ENCODE results near the gene DOK1. TPM values are rescaled to one million over a fixed set of nuclear protein-coding genes. Genes with fewer than 3 reads are reported as not detected.
A peak's percentile ranks its signal among the peaks of the same experiment; 100 is the strongest.

Gene DOK1
- total RNA-seq, 4 donors from 2014 or later, result 11.9 to 26.5 (median 19.3) TPM

GRCh38 chr2:74514368-74515270 is 39.9 kb upstream of the DOK1 start, which contains the start of gene TLX2:
Gene TLX2, plus strand, starts transcription at chr2:74514450. Its CDS starts 357 bp downstream, at chr2:74514807.
- 2% methylated on average over 31 of the region's 82 CpGs for WGBS
- no peaks in the 10 kb centered on the region for H3K36me3 ChIP-seq
- no peak within 1 kb of the TSS for H3K27ac ChIP-seq (replicated peaks in 1 of 4)
- DNase-seq (ENCODE audit: extremely low spot score), result no peak
- H3K4me3 ChIP-seq, result peak within 1 kb of the TSS in 2 of 4 donors; percentile 19 to 23
- peaks cover 29 to 32% (median 32%) of the 10 kb centered on the region in 4 donors for H3K4me1 ChIP-seq
- no peaks in the 10 kb centered on the region for H3K9me3 ChIP-seq
- no peak for TF ChIP-seq POLR2AphosphoS5 (IDR thresholded peaks at IDR 0.05)
- TF ChIP-seq EP300 (IDR thresholded peaks at IDR 0.05), result no peak
- TF ChIP-seq POLR2A (IDR thresholded peaks at IDR 0.05; ENCODE audit: low read depth), result no peak
- TF ChIP-seq, protein P1, sequence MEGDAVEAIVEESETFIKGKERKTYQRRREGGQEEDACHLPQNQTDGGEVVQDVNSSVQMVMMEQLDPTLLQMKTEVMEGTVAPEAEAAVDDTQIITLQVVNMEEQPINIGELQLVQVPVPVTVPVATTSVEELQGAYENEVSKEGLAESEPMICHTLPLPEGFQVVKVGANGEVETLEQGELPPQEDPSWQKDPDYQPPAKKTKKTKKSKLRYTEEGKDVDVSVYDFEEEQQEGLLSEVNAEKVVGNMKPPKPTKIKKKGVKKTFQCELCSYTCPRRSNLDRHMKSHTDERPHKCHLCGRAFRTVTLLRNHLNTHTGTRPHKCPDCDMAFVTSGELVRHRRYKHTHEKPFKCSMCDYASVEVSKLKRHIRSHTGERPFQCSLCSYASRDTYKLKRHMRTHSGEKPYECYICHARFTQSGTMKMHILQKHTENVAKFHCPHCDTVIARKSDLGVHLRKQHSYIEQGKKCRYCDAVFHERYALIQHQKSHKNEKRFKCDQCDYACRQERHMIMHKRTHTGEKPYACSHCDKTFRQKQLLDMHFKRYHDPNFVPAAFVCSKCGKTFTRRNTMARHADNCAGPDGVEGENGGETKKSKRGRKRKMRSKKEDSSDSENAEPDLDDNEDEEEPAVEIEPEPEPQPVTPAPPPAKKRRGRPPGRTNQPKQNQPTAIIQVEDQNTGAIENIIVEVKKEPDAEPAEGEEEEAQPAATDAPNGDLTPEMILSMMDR (IDR thresholded peaks at IDR 0.05), result no peak
- intact Hi-C loops (cut with DNase I), result no loop called here
- H3K27me3 ChIP-seq, result peaks cover 18 to 100% (median 70%) of the 10 kb centered on the region in 4 donors

DNA sequence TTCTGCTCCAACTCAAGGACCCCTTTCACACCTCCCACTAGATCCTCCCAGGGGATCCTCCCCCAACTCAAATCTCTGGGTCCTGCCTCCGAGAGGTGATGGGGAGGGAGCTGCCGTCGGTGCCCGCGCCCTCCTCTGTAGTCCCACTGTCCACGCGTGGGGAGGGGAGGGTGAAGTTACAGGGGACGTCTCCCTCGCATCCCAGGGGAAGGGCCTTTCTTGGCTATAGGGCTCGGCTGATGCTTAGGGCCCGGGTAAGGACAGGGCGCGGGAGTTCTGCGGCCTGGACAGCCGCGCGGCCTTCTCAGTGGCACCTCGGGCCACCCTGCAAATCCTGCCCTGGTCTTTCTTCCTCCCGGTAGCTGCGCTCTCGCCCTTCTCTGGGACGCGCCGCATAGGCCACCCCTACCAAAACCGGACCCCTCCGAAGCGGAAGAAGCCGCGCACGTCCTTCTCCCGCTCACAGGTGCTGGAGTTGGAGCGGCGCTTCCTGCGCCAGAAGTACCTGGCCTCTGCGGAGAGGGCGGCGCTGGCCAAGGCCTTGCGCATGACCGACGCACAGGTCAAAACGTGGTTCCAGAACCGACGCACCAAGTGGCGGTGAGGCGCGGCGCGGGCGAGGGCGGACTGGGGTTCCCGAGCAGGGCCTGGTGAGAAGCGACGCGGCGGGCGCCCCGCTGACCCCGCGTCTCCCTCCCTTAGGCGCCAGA is 39.1 kb upstream of the DOK1 start:
- Histone ChIP-seq H3K27me3 (peaks cover 18 to 100% (median 72%) of the 10 kb centered on the region in 4 donors), H3K4me1 (peaks cover 29 to 32% (median 32%) of the 10 kb centered on the region in 4 donors), H3K36me3 (no peaks in the 10 kb centered on the region), H3K27ac (replicated peaks in 1 of 4) (no peak overlapping the region), H3K9me3 (no peaks in the 10 kb centered on the region), H3K4me3 (peak overlapping the region; percentile 36 to 53 (median 42))
- TF ChIP-seq POLR2AphosphoS5 (IDR thresholded peaks at IDR 0.05) (no peak), POLR2A (IDR thresholded peaks at IDR 0.05; ENCODE audit: low read depth) (no peak), EP300 (IDR thresholded peaks at IDR 0.05) (no peak)
- TF ChIP-seq, protein P1 (IDR thresholded peaks at IDR 0.05), result no peak
- intact Hi-C loops (cut with DNase I), result no loop called here
- 6% methylated on average over 24 of the region's 60 CpGs for WGBS
- no peak for DNase-seq (ENCODE audit: extremely low spot score)

DNA sequence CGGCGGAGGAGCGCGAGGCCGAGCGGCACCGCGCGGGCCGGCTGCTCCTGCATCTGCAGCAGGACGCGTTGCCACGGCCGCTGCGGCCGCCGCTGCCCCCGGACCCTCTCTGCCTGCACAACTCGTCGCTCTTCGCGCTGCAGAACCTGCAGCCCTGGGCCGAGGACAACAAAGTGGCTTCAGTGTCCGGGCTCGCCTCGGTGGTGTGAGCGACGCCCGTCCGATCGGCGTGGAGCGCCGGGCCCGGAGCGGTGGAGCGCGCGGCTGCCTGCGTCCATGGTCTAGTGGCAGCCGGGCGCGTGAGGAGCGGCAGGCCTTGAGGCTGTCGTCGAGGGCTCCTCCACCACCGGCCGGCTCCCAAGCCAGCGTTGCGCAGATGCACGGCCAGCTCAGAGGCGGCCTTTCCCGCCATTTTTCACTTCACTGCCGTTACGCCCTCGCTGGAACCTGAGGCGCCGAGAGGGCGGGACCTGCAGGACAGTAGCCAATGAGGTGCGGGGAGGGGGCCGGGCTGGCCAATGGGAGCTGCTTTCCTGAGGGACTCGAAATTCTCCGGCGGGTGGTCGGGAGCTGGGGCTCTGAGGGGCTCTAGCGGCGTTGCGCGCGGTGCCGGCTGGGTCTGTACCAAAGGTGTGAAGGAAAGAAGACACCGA is 38.4 kb upstream of the DOK1 start:
- DNase-seq (ENCODE audit: extremely low spot score), result no peak

DNA sequence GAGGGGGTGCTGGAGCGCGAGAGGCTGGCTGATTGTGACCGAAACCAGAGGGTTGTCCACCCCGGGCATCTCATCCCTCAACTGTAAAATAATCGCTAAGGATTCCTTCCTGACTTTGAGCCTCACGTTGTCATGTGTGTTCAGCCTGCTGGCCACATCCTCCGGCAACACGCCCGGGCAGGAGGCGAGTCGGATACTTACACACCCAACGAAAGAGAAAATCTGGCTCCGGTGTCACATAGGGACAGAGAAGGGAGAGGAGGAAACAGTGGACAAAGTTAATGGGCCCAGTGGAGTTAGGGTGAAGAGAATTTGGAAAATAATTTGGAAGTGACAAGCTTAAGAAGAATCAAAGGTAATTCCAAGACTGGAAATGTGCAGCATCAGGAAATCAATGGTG is 37.9 kb upstream of the DOK1 start:
- H3K4me3 ChIP-seq, result peak overlapping the region in 3 of 4 donors; percentile 39 to 53 (median 44)
- 72% methylated on average over 13 of the region's 13 CpGs for WGBS
- H3K27me3 ChIP-seq, result peaks cover 18 to 99% (median 63%) of the 10 kb centered on the region in 4 donors

More for the DNA sequence above, 38.4 kb upstream of the DOK1 start:
- intact Hi-C loops (cut with DNase I), result no loop called here
- Histone ChIP-seq H3K36me3 (no peaks in the 10 kb centered on the region), H3K27ac (replicated peaks in 1 of 4) (no peak overlapping the region), H3K4me1 (peaks cover 29 to 32% (median 32%) of the 10 kb centered on the region in 4 donors), H3K9me3 (no peaks in the 10 kb centered on the region), H3K4me3 (peak overlapping the region; percentile 36 to 53 (median 42)), H3K27me3 (peaks cover 18 to 100% (median 67%) of the 10 kb centered on the region in 4 donors)
- TF ChIP-seq, protein P1 (IDR thresholded peaks at IDR 0.05), result no peak
- TF ChIP-seq EP300 (IDR thresholded peaks at IDR 0.05) (no peak), POLR2A (IDR thresholded peaks at IDR 0.05; ENCODE audit: low read depth) (no peak), POLR2AphosphoS5 (IDR thresholded peaks at IDR 0.05) (no peak)
- 17% methylated on average over 7 of the region's 72 CpGs for WGBS

More for the DNA sequence above, 37.9 kb upstream of the DOK1 start:
- Histone ChIP-seq H3K9me3 (no peaks in the 10 kb centered on the region), H3K4me1 (peaks cover 29 to 32% (median 32%) of the 10 kb centered on the region in 4 donors), H3K27ac (replicated peaks in 1 of 4) (no peak overlapping the region), H3K36me3 (no peaks in the 10 kb centered on the region)
- intact Hi-C loops (cut with DNase I), result no loop called here
- TF ChIP-seq EP300 (IDR thresholded peaks at IDR 0.05) (no peak), POLR2A (IDR thresholded peaks at IDR 0.05; ENCODE audit: low read depth) (no peak)
- TF ChIP-seq, protein P1 (IDR thresholded peaks at IDR 0.05), result no peak
- no peak for DNase-seq (ENCODE audit: extremely low spot score)

All from esophagus muscularis mucosa (tissue), 4 donors.